Stimulated activated CD8-positive, alpha-beta memory T cell treated with anti-CD3 and anti-CD28 coated beads, Interleukin-4, amount 100 ng/mL, for 4 hours (primary cell): ENCODE data around the gene CACNA2D3.
"Not testable (repeated sequence)": the region's sequence is repeated elsewhere in the genome, so short reads cannot be mapped to it uniquely, and the experiment has no call there.

Source experiments
- DNase-seq, 2 donors: peaks; one replicate each; pipeline ENCODE4 v3.0.0-alpha.2; 2020; ENCODE audit warnings: low read depth in 2 of 2, low spot score in 1 of 2

Gene CACNA2D3

DNA sequence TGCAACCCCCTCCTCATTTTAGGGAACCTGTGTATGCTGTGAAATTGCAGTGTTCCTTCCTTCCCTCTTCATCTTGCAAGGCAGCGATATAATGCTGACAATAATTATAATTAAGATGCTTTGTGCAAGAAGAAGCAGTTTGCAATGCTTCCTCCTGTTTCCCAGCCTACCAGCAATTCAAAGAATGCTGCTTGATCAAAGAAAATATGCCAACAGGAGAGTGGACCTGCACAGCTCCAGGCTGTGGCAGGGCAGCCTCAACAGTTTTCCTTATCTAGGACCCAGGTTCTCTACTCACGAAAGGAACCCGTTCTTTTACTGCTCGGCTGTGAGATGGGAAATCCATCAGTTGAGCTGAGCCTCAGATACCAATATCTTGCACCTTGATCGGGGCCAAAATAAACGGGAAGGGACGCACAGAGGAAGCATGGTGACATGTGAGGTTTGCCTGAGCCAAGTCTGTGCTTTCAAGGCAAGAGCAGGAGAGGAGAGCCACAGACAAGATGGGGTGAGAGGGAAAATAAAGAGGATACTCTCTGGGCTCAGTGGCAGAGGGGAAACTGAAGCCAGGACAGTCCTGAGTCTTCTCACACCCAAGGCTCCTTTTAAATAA, 828.1 kb downstream of the CACNA2D3 start:
- no peak for DNase-seq

DNA sequence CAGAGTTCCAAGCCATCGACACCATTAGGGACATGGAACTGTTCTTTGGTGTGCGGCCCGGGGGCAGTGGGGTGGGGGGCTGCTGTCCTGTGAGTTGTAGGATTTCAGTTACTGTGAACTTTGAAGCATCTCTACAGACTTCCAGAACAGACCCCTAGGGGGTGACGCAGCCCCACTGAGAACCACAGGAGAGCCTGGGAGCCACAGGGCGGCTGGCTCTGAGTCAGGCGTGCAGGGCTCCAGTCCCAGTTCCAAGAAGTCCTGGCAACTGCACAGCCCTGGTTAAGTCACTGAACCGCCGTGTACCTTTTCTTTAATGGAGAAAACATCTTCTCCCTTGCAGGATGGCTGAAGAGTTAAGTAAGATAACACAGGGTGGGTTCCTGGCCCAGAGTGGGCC, 829.1 kb downstream of the CACNA2D3 start:
- DNase-seq: no peak

DNA sequence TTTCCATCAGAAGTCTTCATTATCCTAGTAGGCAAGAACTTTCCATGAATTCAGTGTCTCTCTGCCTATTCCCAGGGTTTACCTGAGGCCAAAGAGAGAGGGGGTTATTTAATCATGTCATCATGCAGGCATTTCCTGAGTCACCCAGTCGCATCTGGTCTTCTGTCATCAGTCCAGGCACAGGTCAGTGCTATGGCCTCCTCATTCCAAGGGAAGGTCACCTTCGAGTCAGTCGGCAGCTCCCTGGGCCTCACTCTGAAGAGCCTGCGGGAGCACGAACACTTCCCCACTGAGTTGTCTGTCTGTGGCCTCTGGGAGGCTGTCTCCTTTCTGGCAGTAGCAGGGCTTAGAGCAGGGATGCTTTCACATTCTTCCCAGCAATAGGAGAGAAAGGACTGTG, 831.7 kb downstream of the CACNA2D3 start:
- DNase-seq: no peak

DNA sequence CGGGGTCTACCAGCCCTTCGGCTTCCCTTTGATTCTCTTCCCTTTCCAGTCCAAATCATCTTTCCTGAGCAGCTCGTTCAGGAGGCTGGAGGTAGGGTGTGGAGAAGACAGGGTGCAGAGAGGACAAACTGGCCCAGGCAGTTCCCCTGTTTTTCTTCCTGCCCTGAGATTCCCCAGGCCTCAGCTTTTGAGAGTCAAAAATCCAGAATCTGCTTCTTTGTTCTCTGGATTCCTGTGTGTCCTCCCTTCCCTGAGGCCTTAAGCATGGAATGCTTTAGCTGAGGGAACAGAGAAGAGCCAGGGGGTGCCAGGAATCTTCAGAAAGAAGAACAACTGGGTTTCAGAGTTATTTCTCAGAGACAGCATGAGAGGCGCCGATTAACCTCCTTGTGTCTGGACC, 832.2 kb downstream of the CACNA2D3 start:
- DNase-seq: no peak

DNA sequence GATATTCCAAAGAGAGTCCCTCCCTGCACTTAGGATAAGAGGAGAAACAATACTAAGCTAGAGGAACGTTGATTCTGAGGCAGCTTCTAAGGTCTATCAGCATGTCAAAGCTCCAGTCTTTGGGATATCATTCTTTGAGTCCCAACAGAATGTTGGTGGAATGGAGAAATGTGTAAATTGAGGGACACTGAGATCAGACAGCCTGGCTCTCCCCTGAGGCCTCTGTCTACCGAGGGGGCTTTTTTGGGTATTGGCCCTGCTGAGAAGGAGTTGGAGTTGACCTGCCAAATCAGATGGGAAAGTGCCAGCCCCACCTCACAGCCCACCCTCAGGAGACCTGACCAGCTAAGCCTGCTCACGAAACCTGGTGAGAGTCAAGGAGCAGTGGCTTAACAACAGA, 833.1 kb downstream of the CACNA2D3 start:
- no peak for DNase-seq

DNA sequence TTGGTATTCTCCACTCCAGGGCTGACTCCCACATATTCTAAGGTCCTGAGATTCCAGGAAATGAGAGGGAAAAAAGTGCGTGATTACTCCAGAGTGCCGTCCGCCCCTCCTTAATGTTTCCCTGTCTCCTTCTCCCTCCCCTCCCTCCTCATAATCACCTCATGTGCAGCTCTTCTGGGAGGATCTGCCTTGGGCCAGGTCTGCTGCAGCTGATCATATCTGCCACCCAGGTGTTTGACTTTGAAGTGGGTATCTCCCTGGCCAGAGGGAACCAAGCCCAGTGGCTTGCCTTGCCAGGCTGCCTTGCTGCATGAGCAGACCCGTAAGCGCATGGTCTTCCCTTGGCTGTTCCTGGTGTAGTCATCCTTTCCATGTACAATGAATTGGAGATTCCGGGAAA, 833.6 kb downstream of the CACNA2D3 start:
- DNase-seq: no peak

DNA sequence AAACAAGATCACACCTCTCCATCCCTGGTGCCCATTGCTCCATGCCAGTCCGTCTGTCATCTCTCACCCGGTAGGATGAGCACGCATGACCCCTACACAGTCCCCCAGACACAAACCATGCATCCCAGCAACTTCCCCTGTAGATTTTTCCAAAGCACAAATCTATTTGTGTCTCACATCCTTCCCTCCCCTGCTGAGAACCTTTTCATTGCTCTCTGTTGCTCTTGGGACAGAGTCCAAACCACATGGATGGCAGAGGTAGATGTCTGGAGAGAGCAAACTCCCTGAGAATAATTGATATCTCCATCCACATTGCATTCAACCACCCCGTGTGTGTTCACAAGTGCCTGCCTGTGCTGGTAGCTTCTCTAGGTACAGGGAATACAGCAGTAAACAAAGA, 835.4 kb downstream of the CACNA2D3 start:
- no peak for DNase-seq

DNA sequence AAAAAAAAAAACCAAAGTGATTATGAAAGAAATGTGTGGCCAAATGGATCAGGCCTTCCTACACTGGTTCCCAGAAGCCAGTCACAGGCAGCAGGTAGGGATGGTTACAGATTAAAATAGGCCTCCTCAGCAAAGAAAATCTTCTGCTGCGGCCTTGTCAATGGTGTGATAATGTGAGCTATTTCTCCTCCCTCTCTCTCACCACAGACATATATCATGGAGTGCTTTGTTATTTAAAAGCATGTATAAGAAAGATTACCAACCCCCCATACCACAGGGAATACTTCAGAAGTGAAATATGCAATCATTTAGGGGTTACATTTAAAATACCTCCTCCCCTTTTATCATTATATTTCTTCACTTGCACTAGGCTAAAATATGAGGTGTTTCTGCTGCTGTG, 837.7 kb downstream of the CACNA2D3 start:
- no peak for DNase-seq

DNA sequence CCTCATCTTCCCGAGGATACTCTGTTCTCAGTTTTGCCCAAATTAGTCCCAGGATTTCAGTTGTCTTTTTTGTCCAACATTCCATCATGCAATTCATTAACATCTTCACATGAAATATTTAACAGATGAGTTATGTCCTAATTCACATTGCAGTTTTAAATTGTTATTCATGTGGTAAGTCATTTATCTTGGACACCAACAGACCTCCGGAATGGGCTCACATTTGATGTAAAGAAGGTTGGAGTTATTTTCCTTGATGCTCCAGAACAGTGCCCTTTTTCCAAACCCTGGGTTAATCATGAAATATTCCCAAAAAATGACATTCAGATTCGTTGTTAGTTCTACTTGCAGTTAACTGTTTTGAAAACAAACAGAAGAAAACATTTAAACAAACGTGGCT, 838.3 kb downstream of the CACNA2D3 start:
- no peak for DNase-seq

DNA sequence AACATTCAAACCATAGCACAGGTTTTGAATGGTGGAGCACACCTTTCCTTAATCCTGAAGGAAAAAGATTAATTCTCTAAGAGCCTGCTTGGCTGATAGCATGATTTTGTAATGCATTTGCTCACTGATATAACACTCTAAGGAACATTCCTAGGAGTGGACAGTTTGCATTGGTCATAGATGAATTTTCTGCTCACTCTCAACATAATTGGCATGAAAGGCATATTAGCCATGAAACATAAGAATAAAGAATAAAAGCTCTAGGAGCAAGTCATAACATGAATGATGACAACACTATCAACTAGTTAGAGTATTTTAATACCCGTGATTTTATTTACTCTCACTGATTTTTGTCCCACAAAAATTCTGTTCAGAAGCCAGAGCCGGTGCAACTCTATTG, 839.8 kb downstream of the CACNA2D3 start:
- no peak for DNase-seq

DNA sequence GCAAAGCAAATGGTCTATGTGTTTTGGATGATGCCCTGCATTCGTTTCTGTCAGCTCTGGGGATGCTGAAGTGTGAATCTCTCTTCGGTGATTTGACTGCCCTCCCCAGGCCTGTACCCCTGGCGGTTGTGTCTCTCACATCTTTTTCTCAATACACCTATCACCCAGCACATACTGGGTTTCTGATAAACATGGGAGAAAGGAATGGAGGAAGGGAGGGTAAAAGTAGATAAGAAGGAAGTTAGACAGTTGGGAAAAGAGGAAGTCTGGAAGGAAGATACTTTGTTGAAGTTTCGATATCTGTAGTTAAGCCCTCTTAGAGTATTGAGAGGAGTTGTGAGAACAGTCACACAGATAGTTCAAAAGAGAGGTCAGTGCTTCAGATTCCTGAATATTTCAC, 841.3 kb downstream of the CACNA2D3 start:
- no peak for DNase-seq

DNA sequence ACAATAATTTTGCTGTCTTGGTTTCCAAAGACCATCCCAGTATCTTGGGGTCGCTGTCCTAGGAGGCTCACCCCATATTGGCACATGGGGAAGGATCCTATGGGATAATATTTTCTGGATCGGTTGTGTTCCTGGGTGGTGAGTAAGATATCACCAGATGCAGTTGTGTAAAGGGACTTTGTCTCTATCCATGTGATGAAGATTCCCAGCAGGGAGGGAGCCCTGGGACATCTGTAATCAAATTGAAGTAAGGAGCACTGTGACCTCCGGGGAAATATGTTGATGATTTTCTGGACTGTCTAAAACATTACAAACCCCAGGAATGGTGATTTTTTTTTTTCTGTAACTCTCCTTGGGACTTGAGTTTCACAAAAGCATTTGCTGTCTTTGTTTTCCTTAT, 841.7 kb downstream of the CACNA2D3 start:
- DNase-seq: no peak

DNA sequence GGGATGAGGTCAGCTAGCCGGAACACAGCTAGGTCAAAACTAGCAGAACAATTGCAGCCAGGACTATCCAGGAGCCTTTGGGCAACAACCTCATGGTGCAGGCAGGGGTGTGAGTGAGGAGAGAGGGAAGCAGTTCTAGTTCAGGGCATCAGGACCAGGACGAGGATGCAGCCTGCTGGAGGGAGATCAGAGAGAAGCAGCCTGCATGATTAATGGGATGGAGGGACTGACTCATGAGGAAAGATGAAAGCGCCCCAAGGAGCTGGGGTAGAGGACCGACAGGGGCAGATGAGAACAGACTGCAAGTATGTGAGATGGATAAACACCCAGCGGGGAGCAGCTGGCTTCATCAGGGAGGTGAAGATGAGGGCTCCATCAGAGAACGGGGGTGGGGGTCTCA, 843.4 kb downstream of the CACNA2D3 start:
- DNase-seq: no peak

DNA sequence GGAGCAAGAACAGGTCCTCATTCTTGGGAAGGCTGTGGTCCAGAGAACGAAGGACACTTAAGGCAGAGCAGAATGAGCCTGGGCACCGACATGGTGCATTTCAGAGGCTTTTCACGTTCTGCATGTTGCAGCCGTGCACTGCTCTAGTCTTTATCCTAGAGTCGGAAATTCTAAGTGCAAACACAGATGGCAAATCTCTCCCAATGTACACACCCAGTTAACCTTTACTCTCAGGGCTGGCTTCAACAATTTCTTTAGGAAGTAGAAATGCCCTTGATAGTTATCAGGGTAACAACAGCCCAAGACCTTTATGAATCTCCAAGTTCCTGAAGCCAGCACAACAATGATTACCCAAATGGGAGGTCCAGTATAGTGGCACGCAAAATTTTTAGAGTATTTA, 844.6 kb downstream of the CACNA2D3 start:
- DNase-seq: no peak

DNA sequence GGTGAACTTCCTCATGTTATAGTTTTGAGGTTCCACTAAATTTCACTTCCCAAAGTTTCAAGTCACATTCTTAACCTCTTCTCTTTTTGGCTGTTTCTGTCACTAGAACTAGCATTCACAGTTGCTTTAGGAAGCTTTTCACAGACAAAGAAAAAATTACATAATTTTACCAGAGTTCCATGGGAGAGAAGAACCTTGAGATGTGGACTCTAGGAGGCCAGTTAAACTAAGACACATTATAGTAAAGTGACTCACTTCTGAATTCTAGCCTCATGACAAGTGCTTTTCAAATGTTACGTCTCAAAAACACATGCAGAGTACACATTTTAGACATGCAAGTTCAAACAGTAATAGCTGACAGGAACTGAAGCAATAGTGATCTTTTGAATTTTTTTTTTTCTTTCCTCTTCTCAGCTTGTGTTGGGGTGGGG, 845.4 kb downstream of the CACNA2D3 start:
- DNase-seq: no peak

DNA sequence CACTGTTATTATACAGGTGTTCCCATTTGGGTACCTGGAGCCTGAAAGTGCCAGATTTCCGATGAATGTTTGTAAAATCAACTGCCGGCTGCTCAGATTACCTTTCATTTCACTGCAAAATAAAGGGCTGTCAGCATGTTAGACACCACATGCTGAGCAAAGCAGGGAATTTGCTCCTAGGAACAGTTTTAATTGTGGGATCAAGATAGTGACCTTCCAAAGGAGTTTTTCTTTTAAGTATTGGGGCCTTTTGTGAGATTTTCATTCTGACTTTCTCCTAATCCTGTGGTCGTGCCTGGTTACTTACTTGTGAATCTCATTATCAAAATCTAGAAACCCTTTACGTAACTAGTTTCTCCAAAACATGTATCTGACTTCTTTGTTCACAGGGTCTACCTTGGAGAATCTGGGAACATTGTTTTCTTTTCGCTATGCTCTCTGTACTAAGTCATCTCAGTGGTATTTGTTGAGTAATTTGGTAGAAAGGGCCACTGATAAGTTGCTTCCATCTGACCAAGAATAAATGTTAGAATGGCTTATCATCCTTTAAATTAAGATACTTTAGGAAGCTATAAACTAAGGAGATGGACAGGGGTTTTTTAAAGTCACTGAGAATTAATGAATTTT, 846.3 kb downstream of the CACNA2D3 start:
- DNase-seq: no peak

DNA sequence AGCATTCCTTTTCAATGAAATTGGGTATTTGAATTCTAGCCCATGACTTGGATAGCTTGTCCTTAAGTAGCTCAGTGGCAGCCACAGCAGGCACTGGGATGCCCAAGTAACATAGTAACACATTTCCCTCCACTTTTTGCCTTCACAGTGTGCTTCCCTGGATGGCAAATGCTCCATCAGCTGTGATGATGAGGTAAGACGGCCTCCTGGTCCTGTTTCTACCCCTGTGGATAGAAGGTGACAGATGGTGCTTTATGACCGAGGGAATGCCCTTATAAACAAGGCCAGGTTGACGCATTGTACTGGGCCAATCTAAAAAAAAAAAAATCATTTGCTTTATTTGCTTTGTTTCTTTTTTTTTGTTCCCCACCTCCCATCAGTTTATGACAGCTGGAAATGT, 847.3 kb downstream of the CACNA2D3 start:
- no peak for DNase-seq

DNA sequence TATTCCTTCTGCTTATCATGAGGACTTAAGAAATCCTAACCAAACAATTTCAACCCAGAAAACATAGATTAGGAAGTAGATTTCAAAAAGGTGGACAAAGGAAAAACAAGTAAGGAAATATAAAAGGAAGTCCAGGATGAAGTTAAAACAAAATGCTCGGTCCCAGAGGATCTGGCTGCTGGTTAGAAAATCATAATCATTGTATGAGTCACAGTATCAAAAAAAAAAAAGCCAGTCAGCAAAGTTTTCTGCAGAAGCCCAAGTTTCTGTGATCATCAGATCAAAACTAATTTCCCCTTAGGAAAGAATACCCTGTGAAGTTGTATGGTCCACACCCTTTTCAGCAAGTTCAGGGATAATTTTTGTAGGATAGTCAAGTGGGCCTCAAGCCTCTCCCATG, 848.5 kb downstream of the CACNA2D3 start:
- DNase-seq: no peak

DNA sequence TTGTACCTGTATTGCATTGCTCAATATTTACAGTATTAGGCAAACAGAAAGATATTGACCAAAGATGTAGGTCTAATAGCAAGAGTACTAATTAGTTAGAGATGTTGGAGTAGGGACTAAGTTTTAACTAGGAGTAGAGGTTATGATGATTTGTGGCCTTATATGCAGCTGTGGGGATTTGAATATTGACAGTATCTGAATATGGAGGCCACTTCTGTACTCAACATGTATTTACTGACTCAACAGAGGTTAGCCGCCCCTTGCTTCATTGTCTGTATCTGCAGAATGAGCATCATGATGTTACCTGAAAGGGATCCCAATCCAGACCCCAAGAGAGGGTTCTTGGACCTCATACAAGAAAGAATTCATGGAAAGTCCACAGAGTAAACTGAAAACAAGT, 855.1 kb downstream of the CACNA2D3 start:
- DNase-seq: no peak

DNA sequence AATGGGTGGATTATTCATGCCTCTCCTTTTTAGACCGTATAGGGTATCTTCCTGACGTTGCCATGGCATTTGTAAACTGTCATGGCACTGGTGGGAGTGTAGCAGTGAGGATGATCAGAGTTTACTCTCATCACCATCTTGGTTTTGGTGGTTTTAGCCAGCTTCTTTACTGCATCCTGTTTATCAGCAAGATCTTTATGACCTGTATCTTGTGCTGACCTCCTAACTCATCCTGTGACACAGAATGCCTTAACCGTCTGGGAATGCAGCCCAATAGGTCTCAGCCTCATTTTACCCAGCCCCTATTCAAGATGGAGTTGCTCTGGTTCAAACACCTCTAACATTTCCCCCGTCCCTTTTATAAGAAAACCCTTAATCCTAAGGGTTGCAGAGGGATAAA, 855.6 kb downstream of the CACNA2D3 start:
- not testable (repeated sequence) for DNase-seq

DNA sequence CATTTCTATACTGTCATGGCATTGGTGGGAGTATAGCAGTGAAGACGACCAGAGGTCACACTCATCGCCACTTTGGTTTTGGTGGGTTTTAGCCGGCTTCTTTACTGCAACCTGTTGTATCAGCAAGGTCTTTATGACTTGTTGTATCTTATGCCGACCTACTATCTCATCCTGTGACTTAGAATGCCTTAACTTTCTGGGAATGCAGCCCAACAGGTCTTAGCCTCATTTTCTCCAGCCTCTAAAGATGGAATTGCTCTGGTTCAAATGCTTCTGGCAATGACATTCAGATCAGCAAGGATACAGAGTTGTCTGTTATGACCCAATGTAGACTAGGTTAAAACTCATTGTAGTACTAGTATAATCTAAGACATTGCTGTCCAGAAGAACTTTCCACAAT, 860.5 kb downstream of the CACNA2D3 start:
- no peak for DNase-seq

DNA sequence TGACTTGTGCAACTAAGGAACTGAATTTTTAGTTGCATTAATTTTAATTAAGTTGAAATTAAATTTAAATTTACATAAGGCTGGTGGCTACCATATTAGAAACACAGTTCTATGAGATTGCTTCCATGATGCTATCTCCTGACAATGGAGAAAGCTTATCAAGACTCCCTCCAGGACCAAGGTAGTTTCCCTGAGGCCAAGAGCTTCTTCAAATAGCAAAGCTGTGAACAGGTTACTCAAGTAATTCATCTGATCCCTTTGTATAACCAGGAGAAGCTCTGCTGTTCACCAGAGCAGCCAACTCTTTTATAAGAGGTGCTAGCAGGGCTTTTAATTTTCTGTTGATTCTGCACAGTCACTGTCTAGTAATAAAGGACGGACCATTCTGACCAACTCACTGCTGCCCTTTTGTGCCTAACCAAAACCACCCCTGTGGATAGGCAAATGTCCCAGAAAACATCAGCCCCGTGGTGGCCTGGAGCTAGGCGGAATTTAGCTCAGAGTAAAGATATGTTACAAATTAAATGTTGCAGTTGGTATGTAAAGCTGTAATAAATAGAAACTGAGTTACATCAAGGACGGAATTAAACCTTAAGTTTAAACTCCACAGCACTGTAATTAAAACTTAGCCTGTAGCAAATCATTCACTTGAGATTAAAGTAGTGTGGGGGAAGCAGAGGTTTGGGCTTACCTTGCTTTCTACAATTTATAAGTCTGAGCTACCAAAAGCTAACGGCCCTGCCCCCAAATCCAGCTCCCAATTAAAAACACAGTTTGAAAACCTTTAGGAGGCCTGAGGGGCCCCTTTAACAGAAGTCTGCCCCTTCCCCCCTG, 861.1 kb downstream of the CACNA2D3 start:
- DNase-seq: no peak
